GM19193 (cell line): ENCODE measurements around the gene FANCB.

Experiments
- POLR2A ChIP-seq: IDR thresholded peaks from 4 replicates; pipeline ENCODE4 v1.6.1; 2011; ENCODE audit not compliant: insufficient read depth, insufficient read length; ENCODE audit errors: extremely low read depth

FANCB gene

GRCh38 chrX:14798805-14799397, 74.0 kb downstream of the FANCB start:
- TF ChIP-seq POLR2A: no peak
